Activated CD4-positive, alpha-beta T cell treated with anti-CD3 and anti-CD28 coated beads, Interleukin-2, amount 50 U/mL, for 4 hours (primary cell): ENCODE measurements around the gene OR2AG1.

Source experiments
- DNase-seq, 2 experiments: peaks; one replicate each; pipeline ENCODE4 v3.0.0-alpha.2; 2020

The OR2AG1 gene, protein sequence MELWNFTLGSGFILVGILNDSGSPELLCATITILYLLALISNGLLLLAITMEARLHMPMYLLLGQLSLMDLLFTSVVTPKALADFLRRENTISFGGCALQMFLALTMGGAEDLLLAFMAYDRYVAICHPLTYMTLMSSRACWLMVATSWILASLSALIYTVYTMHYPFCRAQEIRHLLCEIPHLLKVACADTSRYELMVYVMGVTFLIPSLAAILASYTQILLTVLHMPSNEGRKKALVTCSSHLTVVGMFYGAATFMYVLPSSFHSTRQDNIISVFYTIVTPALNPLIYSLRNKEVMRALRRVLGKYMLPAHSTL

GRCh38 chr11:6782720-6783119 is at the start of gene OR2AG1:
Gene OR2AG1, plus strand, starts transcription at chr11:6783020. Its CDS starts 2,018 bp downstream, at chr11:6785038.
- DNase-seq = no peak

DNA sequence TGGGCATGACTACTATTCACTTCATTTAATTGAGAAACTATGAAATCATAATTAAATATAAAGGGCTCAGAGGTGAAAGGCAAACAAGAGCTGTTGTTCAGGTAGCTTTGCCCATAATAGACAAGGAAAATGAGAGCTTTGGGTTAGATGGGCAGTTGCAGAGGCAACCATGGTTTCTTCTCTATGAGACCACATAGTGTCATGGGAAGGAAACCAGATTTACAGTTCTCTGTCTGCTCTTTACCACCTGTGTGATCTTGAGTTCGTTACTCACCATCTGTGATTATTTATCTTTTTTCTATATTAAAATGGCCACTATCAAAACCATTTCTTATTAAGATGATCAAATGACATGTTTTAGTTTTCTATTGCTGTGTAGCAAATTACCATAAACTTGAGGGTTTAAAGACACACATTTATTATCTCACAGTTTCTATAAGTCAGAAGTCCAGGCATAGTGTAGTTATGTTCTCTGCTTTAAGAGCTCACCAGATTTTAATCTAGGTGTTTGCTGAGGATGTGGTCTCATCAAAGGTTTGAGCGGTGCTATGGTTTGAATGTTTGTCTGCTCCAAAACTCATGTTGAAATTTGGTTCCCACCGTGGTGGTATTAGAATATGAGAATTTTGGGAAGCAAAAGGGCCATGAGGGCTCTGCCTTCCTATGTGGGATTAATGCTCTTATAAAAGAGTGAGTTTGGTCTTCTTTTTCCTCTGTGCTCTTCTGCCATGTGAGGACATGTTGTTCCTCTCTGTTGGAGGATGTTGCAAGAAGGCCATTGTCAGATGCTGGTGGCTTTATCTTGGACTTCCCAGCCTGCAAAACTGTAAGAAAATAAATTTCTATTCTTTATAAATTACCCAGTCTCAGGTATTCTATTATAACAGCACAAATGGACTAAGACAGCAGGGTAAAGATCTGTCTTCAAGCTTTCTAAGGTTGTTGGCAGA is 49.2 kb upstream of the OR2AG1 start:
- DNase-seq = no peak

DNA sequence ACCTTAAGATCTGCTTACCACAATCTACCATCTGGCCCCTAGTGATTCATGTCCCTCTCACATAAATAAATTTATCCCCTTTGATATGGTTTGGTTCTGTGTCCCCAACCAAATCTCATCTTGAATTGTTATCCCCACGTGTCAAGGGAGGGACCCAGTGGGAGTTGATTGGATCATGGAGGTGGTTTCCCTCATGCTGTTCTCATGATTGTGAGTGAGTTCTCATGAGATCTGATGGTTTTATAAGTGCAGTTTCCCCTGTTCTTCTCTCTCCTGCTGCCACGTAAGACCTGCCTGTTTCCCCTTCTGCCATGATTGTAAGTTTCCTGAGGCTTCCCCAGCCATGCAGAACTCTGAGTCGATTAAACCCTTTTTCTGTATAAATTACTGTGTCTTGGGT is 48.2 kb upstream of the OR2AG1 start:
- no peak for DNase-seq

- DNase-seq = no peak
These were observed 47.5 kb upstream of the OR2AG1 start for GRCh38 chr11:6735306-6735705.

DNA sequence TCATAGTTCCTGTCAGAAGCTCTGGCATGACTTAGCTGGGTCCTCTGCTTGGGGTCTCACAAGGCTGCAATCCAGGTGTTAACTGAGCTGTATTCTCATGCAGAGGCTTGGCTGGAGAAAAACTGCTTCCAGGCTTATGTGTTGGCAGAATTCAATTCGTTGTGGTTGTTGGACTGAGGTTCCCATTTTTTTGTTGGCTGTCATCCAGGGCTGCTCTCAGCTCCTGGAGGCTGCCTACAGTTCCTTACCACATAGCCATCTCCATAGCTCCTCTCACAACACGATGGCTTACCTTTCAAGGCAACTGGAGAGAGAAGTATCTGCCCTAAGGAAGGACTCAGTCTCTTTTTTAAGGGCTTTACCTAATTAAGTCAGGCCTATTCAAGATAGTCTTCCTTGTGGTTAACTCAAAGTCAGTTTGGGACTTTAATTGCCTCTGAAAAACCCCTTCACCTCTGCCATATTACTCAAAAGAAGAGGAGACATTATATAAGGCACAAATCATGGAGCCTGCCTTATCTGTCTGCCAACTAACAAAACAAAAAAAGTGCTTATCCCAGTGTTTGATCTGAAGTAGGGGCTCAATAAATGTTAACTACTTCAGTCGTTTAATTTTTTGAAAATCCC is 46.2 kb upstream of the OR2AG1 start:
- DNase-seq = no peak

- peak; percentile 51 to 59 for DNase-seq
These were observed 44.9 kb upstream of the OR2AG1 start for GRCh38 chr11:6737872-6738466.

DNA sequence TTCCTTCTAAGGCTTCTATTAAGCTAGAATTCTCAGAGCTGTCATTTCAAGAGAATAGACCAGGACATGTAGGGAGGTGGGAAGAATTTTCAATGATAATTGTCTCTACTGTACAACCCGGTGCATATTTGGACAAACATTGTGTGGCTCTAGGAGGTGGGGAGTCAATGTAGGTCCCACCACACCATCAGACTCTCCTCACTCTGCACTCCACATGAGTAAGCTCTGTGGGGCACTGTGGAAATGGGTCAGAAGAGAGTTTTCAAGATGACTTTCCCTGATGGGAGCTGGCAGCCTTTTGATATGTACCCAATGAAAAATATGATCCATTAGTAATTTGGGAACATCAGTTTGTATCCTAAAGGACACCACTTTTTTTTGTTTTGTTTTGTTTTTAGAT is 44.2 kb upstream of the OR2AG1 start:
- DNase-seq = no peak

- DNase-seq = no peak
These were observed 40.6 kb upstream of the OR2AG1 start for GRCh38 chr11:6742260-6742659.

- DNase-seq = no peak
These were observed 37.8 kb upstream of the OR2AG1 start for GRCh38 chr11:6745018-6745417.

GRCh38 chr11:6745465-6746015 is 37.3 kb upstream of the OR2AG1 start:
- DNase-seq = no peak

- peak; percentile 11 to 27 for DNase-seq
These were observed 36.7 kb upstream of the OR2AG1 start for GRCh38 chr11:6746086-6746618.

DNA sequence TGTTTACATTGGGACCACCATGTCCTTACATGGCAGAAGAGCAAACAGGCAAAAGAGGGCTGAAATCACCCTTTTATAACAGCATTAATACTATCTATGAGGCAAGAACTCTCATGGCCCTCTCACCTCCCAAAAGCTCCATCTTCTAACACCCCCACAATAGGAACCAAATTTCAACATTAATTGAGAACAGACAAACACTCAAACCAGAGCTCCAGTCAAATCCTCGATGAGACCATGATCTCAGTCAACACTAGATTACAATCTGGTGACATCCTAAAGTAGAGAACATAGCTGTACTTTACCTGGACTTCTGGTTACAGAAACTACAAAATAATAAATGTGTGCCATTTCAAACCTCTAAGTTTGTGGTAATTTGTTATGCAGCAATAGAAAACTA is 36.2 kb upstream of the OR2AG1 start:
- no peak for DNase-seq

DNA sequence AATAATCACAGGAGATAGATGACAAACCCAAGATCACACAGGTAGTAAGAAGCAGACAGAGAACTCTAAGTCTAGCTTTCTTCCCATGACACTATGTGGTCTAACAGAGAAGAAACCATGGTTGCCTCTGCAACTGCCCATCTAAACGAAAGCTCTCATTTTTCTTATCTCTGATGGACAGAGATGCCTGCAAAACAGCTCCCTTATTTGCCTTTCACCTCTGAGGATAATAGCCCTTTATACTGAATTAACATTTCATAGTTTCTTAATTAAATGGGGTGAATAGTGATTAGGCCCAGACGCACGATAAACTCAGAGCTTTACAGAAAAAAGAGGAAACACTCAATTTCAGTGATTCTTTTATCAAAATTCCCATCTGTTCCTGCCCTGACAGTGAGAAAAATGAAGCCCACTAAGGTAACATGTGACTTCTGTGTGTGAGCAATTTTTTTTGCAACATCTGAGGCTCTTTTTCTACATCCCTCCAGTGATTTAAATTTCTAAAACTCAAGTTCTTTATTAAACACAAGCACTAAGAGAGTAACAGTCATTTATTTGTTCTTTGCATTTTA is 35.6 kb upstream of the OR2AG1 start:
- DNase-seq = no peak

- peak; percentile 8 to 30 for DNase-seq
These were observed 27.4 kb upstream of the OR2AG1 start for GRCh38 chr11:6755303-6755952.

DNA sequence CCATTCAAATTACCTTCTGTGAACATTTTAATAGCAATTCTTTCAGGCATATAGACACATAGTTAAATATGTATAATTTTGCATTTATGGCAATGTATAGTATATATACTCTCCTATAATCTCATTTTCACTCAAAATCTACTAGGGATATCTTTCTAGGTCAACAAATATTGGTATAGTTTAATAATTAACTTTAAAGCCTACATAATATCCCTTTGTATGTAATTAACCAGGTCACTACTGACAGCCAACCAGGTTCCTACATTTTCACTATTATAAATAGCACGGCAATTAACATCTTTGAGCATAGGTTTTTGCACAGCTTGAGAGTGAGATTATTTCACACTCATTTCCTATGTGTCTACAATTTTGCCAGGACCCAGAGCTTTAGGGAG is 26.9 kb upstream of the OR2AG1 start:
- DNase-seq = no peak

DNA sequence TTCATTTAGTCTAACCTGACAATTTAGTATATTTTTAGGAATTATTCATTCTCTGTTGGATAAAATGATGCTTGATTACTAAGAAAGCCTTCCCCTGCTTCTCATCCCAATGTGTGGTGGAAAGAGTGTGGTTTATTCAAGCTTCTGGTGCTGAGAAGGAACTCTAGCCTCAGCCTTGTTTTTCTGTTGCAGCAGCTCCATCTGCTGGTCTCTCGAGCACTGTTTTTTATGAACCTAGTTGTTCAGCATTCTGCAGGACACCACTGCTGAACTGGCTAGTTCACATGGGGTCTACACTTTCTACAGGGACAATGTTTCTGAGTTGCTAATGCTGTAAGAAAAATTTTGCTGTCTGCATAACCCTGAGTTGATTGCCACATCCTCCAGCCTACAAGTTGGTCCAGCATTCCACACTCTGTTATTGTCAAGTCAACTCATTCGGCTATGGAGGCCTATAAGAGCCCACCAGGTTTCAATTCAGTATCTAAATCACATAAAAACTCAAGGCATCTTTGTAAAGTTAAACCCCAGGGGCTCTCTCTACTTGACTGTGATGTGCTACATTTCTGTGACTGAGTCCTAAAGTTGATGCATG is 25.4 kb upstream of the OR2AG1 start:
- DNase-seq = peak; percentile 58 to 63

GRCh38 chr11:6771926-6772893 is 10.6 kb upstream of the OR2AG1 start, which contains the start of gene OR2AG2:
Gene OR2AG2, minus strand, starts transcription at chr11:6771976. Its CDS starts 3,019 bp downstream, at chr11:6768957.
- DNase-seq = no peak

DNA sequence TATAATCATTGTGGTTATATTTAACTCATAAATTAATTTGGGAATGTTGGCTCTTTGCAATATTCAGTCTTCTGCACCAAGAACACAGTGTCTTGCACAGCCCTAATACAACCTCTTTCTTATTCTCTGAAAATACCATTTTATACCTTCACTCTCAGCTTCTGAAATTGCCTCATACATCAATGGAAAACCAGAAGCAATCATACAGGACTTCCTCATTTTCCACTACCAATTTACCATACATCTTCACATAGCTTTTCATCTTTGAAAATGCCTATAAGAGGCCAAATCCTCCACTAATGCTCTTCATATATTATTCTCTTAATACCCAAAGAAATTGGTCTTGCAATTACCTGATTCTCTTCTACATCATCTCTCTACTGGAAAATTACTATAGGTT is 4.3 kb upstream of the OR2AG1 start:
- no peak for DNase-seq

- no peak for DNase-seq
These were observed 2.0 kb upstream of the OR2AG1 start for GRCh38 chr11:6780829-6781228.

- DNase-seq = no peak
These were observed 7.7 kb downstream of the OR2AG1 start for GRCh38 chr11:6790546-6790945.
